ENCODE measurements around the gene ABCA3. TPM values are rescaled to one million over a fixed set of nuclear protein-coding genes. Genes with fewer than 3 reads are reported as not detected.

ABCA3 gene
- total and polyA plus RNA-seq, 7 experiments from 2014 or later, result 1.7 to 10.0 (median 7.4) TPM

DNA sequence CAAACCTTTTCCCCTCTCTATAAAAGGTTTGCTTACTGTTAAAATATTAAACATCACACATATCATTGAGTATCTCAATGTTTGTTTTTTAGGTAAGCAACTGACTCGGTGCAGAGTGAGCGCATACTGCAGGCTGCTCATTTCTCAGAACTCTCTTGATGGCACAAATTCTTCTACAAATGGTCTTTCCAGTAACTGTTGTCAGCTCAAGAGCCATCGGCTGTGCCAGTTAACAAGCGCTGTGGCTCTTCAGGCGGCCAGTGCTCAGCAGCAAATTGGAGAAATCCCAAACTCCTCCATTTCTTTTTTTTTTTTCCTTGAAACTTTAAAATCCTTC is 8.6 kb downstream of the ABCA3 start:
- ChIA-PET POLR2A (no interaction called here), CTCF (no interaction called here)
- DNase-seq, result no peak
- peaks cover 0 to 6% (median 0%) of the 10 kb centered on the region in 5 donors for H3K36me3 Mint-ChIP-seq
- Histone ChIP-seq H3K27me3 (ENCODE audit: control insufficient read depth in 2 of 2, insufficient read depth in 2 of 2, low read length in 2 of 2) (no peaks in the 10 kb centered on the region), H3K27ac (ENCODE audit: low read depth, low read length) (no peak overlapping the region), H3K9me3 (ENCODE audit: control insufficient read depth in 2 of 3, low read length in 3 of 3) (no peaks in the 10 kb centered on the region), H3K4me3 (ENCODE audit: low read length) (no peak overlapping the region), H3K4me1 (ENCODE audit: control insufficient read depth in 2 of 2, insufficient read depth in 2 of 2, low read length in 2 of 2) (no peaks in the 10 kb centered on the region), H3K36me3 (ENCODE audit: control insufficient read depth in 2 of 3, insufficient read depth in 3 of 3, low read length in 3 of 3) (no peaks in the 10 kb centered on the region)
- ATAC-seq, result no peak
- H3K9me3 Mint-ChIP-seq, result no peaks in the 10 kb centered on the region
- no peak overlapping the region for H3K4me3 Mint-ChIP-seq
- peaks cover 0 to 10% (median 4%) of the 10 kb centered on the region in 5 donors for H3K27me3 Mint-ChIP-seq
- peaks cover 0 to 4% (median 0%) of the 10 kb centered on the region in 7 donors for H3K4me1 Mint-ChIP-seq
- no peak overlapping the region for H3K27ac Mint-ChIP-seq
- intact Hi-C loops (cut with micrococcal nuclease), result no loop called here

DNA sequence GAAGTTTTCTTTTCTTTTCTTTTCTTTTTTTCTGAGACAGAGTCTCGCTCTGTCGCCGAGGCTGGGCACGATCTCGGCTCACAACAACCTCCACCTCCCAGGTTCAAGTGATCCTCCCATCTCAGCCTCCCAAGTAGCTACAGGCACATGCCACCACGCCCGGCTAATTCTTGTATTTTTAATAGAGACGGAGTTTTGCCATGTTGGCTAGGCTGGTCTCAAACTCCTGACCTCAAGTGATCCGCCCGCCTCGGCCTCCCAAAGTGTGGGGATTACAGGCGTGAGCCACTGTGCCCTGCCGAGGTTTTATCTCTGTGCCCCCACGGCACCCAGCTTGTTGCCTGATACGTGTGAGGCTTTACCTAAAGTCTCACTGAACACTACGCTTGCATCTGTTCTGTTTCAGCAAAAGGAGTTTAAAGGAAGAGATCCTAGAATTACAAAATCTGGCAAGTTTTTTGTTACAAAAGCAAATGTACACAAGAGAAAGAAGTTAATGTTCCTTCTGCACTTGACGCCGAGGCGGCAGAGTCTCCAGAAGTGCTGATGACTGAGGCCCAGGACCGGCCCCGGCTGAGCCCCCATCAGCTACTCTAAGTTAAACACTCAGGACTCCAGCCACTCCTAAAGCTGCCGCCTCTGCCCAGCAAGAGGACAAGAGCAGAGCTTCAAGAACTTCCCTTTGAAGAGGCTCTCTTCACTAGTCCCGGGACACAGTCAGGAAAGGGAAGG is 9.2 kb downstream of the ABCA3 start:
- ChIA-PET POLR2A (no interaction called here), CTCF (no interaction called here)
- ATAC-seq (no peak), DNase-seq (no peak)
- Histone ChIP-seq H3K27ac (ENCODE audit: low read depth, low read length) (no peak overlapping the region), H3K4me3 (ENCODE audit: low read length) (no peak overlapping the region), H3K4me1 (ENCODE audit: control insufficient read depth in 2 of 2, insufficient read depth in 2 of 2, low read length in 2 of 2) (no peaks in the 10 kb centered on the region), H3K9me3 (ENCODE audit: control insufficient read depth in 2 of 3, low read length in 3 of 3) (no peaks in the 10 kb centered on the region), H3K36me3 (ENCODE audit: control insufficient read depth in 2 of 3, insufficient read depth in 3 of 3, low read length in 3 of 3) (no peaks in the 10 kb centered on the region), H3K27me3 (ENCODE audit: control insufficient read depth in 2 of 2, insufficient read depth in 2 of 2, low read length in 2 of 2) (no peaks in the 10 kb centered on the region)
- H3K4me3 Mint-ChIP-seq, result no peak overlapping the region
- peaks cover 0 to 10% (median 4%) of the 10 kb centered on the region in 5 donors for H3K27me3 Mint-ChIP-seq
- peaks cover 0 to 4% (median 0%) of the 10 kb centered on the region in 7 donors for H3K4me1 Mint-ChIP-seq
- H3K36me3 Mint-ChIP-seq, result peaks cover 0 to 7% (median 0%) of the 10 kb centered on the region in 5 donors
- no peak overlapping the region for H3K27ac Mint-ChIP-seq
- no peaks in the 10 kb centered on the region for H3K9me3 Mint-ChIP-seq
- intact Hi-C loops (cut with micrococcal nuclease), result no loop called here

DNA sequence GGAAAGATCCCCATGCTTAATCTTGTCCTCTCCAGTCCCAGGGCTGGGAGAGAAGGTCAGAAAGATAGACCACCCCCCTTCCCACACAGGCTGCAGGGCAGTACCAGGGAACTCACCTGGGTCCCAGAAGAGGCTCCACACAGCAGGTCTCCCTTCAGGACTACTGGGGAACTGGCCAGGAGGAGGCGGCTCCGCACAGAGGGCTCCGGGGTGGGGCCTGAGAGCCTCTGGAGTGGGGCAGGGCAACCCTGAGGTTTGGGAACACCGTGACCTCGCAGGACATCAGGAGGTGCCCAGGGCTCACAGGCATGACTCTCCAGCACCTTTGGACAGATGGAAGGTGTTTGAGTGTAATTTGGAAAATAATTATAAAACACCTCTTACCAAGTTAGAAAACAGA is 11.0 kb downstream of the ABCA3 start:
- no peak for ATAC-seq
- CTCF ChIA-PET, result interaction anchor here (0.8 kb wide), 1 partner anchor 14 kb away, joined by 3 read pairs; no protein-coding TSS in a partner anchor
- no peaks in the 10 kb centered on the region for H3K9me3 Mint-ChIP-seq
- DNase-seq, result no peak
- Histone ChIP-seq H3K4me3 (ENCODE audit: low read length) (no peak overlapping the region), H3K27me3 (ENCODE audit: control insufficient read depth in 2 of 2, insufficient read depth in 2 of 2, low read length in 2 of 2) (no peaks in the 10 kb centered on the region), H3K36me3 (ENCODE audit: control insufficient read depth in 2 of 3, insufficient read depth in 3 of 3, low read length in 3 of 3) (peaks cover 0 to 4% (median 0%) of the 10 kb centered on the region in 3 experiments), H3K4me1 (ENCODE audit: control insufficient read depth in 2 of 2, insufficient read depth in 2 of 2, low read length in 2 of 2) (no peaks in the 10 kb centered on the region), H3K9me3 (ENCODE audit: control insufficient read depth in 2 of 3, low read length in 3 of 3) (no peaks in the 10 kb centered on the region), H3K27ac (ENCODE audit: low read depth, low read length) (no peak overlapping the region)
- no peaks in the 10 kb centered on the region for H3K4me1 Mint-ChIP-seq
- no peak overlapping the region for H3K27ac Mint-ChIP-seq
- peaks cover 0 to 17% (median 0%) of the 10 kb centered on the region in 5 donors for H3K36me3 Mint-ChIP-seq
- POLR2A ChIA-PET, result no interaction called here
- H3K27me3 Mint-ChIP-seq, result peaks cover 0 to 10% (median 4%) of the 10 kb centered on the region in 5 donors
- H3K4me3 Mint-ChIP-seq, result no peak overlapping the region
- intact Hi-C loops (cut with micrococcal nuclease), result no loop called here

DNA sequence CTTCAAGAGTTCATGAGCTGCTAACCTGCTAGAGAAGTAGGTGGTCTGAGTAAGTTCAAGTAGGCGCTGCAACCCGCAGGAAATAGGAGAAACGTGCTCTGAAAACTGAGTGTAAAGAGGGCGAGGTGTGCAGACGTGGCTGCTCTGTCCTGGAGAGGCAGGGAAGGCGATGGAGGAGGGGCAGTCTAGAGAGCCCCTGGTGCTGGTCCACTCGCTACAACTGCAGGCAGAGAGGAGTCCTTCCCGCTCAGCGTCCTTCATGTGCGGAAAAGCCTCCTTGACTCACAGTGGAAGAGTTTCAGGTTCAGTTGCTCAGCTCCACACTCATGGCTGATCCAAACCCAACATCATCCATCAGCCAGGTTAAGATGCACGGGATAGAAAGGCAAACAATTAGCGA is 12.1 kb downstream of the ABCA3 start:
- peaks cover 0 to 10% (median 4%) of the 10 kb centered on the region in 5 donors for H3K27me3 Mint-ChIP-seq
- Histone ChIP-seq H3K27ac (ENCODE audit: low read depth, low read length) (no peak overlapping the region), H3K4me3 (ENCODE audit: low read length) (no peak overlapping the region), H3K9me3 (ENCODE audit: control insufficient read depth in 2 of 3, low read length in 3 of 3) (no peaks in the 10 kb centered on the region), H3K27me3 (ENCODE audit: control insufficient read depth in 2 of 2, insufficient read depth in 2 of 2, low read length in 2 of 2) (no peaks in the 10 kb centered on the region), H3K36me3 (ENCODE audit: control insufficient read depth in 2 of 3, insufficient read depth in 3 of 3, low read length in 3 of 3) (peaks cover 0 to 4% (median 0%) of the 10 kb centered on the region in 3 experiments), H3K4me1 (ENCODE audit: control insufficient read depth in 2 of 2, insufficient read depth in 2 of 2, low read length in 2 of 2) (no peaks in the 10 kb centered on the region)
- DNase-seq, result no peak
- no peak for ATAC-seq
- no peak overlapping the region for H3K4me3 Mint-ChIP-seq
- H3K36me3 Mint-ChIP-seq, result peaks cover 0 to 24% (median 0%) of the 10 kb centered on the region in 5 donors
- no peaks in the 10 kb centered on the region for H3K9me3 Mint-ChIP-seq
- intact Hi-C loops (cut with micrococcal nuclease), result no loop called here
- H3K4me1 Mint-ChIP-seq, result no peaks in the 10 kb centered on the region
- ChIA-PET POLR2A (interaction anchor here (0.6 kb wide), 1 partner anchor 429 kb away, joined by 3 read pairs; no protein-coding TSS in a partner anchor), CTCF (no interaction called here)
- H3K27ac Mint-ChIP-seq, result no peak overlapping the region

DNA sequence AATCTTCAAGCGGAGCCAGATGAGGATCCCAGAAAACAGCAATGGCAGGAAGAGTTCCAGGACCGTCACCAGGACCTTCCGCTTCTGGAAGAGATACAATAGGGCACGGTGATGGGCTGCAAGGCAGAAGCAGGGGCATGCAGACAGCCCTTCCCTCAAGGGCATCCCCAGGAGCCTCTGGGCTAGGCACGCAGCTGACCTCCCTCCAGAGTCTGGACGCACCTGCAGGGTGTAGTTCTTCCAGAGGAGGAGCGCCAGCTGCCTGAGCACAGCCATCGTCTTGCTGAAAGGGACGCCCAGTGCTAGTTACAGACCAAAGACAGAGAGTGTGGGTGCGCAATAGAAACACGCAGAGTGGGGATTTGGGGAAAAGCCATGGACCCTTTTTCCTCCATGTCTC is 14.3 kb downstream of the ABCA3 start:
- H3K9me3 ChIP-seq (ENCODE audit: control insufficient read depth in 2 of 3, low read length in 3 of 3), result no peaks in the 10 kb centered on the region
- DNase-seq, result no peak
- H3K27me3 ChIP-seq (ENCODE audit: control insufficient read depth in 2 of 2, insufficient read depth in 2 of 2, low read length in 2 of 2), result no peaks in the 10 kb centered on the region
- H3K4me1 ChIP-seq (ENCODE audit: control insufficient read depth in 2 of 2, insufficient read depth in 2 of 2, low read length in 2 of 2), result no peaks in the 10 kb centered on the region
- Mint-ChIP-seq H3K27me3 (peaks cover 0 to 5% (median under 1%) of the 10 kb centered on the region in 5 donors), H3K36me3 (peaks cover 0 to 30% (median 5%) of the 10 kb centered on the region in 5 donors), H3K4me3 (no peak overlapping the region), H3K4me1 (no peaks in the 10 kb centered on the region), H3K9me3 (no peaks in the 10 kb centered on the region), H3K27ac (no peak overlapping the region)
- intact Hi-C loops (cut with micrococcal nuclease), result no loop called here
- ChIA-PET POLR2A (no interaction called here), CTCF (no interaction called here)
- no peak overlapping the region for H3K4me3 ChIP-seq (ENCODE audit: low read length)
- no peak for ATAC-seq
- peaks cover 0 to 9% (median 0%) of the 10 kb centered on the region in 3 experiments for H3K36me3 ChIP-seq (ENCODE audit: control insufficient read depth in 2 of 3, insufficient read depth in 3 of 3, low read length in 3 of 3)
- no peak overlapping the region for H3K27ac ChIP-seq (ENCODE audit: low read depth, low read length)

DNA sequence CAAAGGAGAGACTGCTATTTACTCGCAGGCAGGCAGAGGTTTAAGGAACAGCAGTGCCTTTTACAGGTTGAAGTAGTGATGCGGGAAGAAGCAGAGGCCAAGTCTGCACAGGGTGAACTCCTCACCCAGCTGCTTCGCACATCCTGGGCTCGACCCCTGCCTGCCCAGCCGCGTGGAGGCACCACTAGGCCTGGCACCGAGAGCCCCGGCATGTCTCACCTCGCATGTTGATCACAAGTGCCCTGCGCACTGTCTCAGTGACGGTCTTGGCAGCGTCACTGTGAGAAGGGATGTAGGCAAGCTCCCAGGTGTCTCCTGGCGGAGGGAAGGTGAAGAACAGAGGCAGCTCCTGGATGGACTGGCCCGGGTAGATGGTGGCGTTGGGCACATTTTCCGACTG is 14.7 kb downstream of the ABCA3 start:
- ChIA-PET POLR2A (no interaction called here), CTCF (no interaction called here)
- Histone ChIP-seq H3K27me3 (ENCODE audit: control insufficient read depth in 2 of 2, insufficient read depth in 2 of 2, low read length in 2 of 2) (no peaks in the 10 kb centered on the region), H3K4me3 (ENCODE audit: low read length) (no peak overlapping the region), H3K36me3 (ENCODE audit: control insufficient read depth in 2 of 3, insufficient read depth in 3 of 3, low read length in 3 of 3) (peaks cover 0 to 10% (median 0%) of the 10 kb centered on the region in 3 experiments), H3K27ac (ENCODE audit: low read depth, low read length) (no peak overlapping the region), H3K4me1 (ENCODE audit: control insufficient read depth in 2 of 2, insufficient read depth in 2 of 2, low read length in 2 of 2) (no peaks in the 10 kb centered on the region), H3K9me3 (ENCODE audit: control insufficient read depth in 2 of 3, low read length in 3 of 3) (no peaks in the 10 kb centered on the region)
- ATAC-seq, result no peak
- intact Hi-C loops (cut with micrococcal nuclease), result no loop called here
- peaks cover 0 to 31% (median 5%) of the 10 kb centered on the region in 5 donors for H3K36me3 Mint-ChIP-seq
- no peak overlapping the region for H3K27ac Mint-ChIP-seq
- no peaks in the 10 kb centered on the region for H3K4me1 Mint-ChIP-seq
- H3K4me3 Mint-ChIP-seq, result no peak overlapping the region
- no peaks in the 10 kb centered on the region for H3K9me3 Mint-ChIP-seq
- no peak for DNase-seq
- H3K27me3 Mint-ChIP-seq, result peaks cover 0 to 4% (median 0%) of the 10 kb centered on the region in 5 donors

DNA sequence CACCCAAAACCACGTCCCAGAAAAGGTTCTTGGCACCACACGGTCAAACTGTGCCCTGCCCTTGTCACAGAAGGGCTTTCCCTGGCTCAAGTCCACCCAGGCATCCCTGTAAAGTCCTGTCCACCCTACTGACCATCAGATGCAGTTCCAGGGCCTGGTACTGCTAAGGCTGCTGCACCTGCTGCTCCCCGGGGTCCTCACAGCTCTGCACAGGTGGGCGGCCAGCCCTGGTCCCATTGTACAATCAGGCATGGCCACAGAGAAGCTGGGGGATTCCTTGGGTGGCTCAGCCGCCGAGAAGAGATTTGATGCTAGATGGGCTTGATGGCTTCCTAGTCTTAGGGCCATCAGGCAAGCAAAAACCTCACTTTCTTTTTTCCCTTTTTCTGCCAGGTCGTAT is 15.3 kb downstream of the ABCA3 start:
- H3K9me3 Mint-ChIP-seq, result no peaks in the 10 kb centered on the region
- intact Hi-C loops (cut with micrococcal nuclease), result no loop called here
- no peaks in the 10 kb centered on the region for H3K9me3 ChIP-seq (ENCODE audit: control insufficient read depth in 2 of 3, low read length in 3 of 3)
- no peaks in the 10 kb centered on the region for H3K27me3 ChIP-seq (ENCODE audit: control insufficient read depth in 2 of 2, insufficient read depth in 2 of 2, low read length in 2 of 2)
- H3K27me3 Mint-ChIP-seq, result no peaks in the 10 kb centered on the region
- H3K36me3 ChIP-seq (ENCODE audit: control insufficient read depth in 2 of 3, insufficient read depth in 3 of 3, low read length in 3 of 3), result peaks cover 0 to 10% (median 0%) of the 10 kb centered on the region in 3 experiments
- H3K27ac ChIP-seq (ENCODE audit: low read depth, low read length), result no peak overlapping the region
- H3K4me3 Mint-ChIP-seq, result no peak overlapping the region
- DNase-seq (no peak), ATAC-seq (no peak)
- H3K27ac Mint-ChIP-seq, result no peak overlapping the region
- ChIA-PET CTCF (no interaction called here), POLR2A (no interaction called here)
- no peaks in the 10 kb centered on the region for H3K4me1 ChIP-seq (ENCODE audit: control insufficient read depth in 2 of 2, insufficient read depth in 2 of 2, low read length in 2 of 2)
- no peaks in the 10 kb centered on the region for H3K4me1 Mint-ChIP-seq
- peaks cover 0 to 31% (median 5%) of the 10 kb centered on the region in 5 donors for H3K36me3 Mint-ChIP-seq
- H3K4me3 ChIP-seq (ENCODE audit: low read length), result no peak overlapping the region

Measured in naive thymus-derived CD4-positive, alpha-beta T cell (primary cell).